Measurements from ENCODE around the gene LHX2. TPM values are rescaled to one million over a fixed set of nuclear protein-coding genes. Genes with fewer than 3 reads are reported as not detected.

LHX2 gene
- total RNA-seq, 3 donors from 2014 or later (not counting 1 experiment from before 2014, with no cell fraction given), result not detected

DNA sequence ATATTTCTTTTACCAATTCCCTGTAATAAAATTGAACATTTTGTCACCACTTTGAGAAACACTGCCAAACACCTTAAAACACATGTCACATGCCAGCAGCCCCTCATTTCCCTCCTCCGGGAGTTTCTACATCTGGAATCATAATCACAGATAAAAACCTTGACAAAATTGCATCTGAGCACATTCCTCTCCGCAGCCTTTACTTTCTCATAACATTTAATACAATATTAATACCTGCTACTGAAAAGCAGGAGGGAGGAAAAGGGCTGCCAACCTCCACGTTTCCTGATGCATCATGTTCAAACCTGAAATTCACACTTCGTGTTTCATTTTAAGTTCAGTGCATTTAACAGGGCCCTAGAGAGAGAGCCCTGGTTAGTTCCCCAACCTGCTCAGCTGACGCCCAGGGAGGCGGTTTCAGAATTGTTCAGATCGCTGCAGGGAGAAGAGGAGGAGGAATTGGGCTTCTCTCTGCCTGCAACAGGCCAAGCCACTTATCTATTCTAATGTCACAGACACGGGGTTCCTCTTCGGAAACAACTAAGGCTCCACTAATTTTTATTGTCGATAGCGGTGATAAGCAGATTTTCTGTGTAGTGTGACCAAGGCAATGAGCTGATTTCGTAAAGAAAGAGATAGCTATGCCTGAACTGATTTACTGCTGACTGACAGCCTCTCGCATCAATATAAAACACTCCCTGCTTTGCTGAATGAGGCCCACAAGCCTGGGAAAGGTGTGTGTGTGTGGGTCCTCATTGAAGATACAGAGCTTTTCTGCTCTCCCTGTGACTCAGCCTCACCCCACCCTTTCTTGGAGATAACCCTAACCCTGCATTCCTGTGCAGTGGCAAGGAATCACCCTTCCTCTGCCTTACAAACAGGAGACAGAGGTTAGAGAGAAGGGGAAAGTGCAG is 4.9 kb upstream of the LHX2 start:
- no peaks in the 10 kb centered on the region for H3K36me3 ChIP-seq (ENCODE audit: control insufficient read depth, insufficient read depth, low read length)
- no peaks in the 10 kb centered on the region for H3K9me3 ChIP-seq (ENCODE audit: control insufficient read depth, insufficient read depth, low read length)
- H3K27me3 ChIP-seq (ENCODE audit: control insufficient read depth, insufficient read depth, low read length), result peaks cover 68% of the 10 kb centered on the region
- no peaks in the 10 kb centered on the region for H3K9me3 Mint-ChIP-seq
- TF ChIP-seq CTCF (IDR thresholded peaks at IDR 0.05), result no peak
- intact Hi-C loops (cut with micrococcal nuclease), result no loop called here
- H3K27ac Mint-ChIP-seq, result no peak overlapping the region
- H3K36me3 Mint-ChIP-seq, result no peaks in the 10 kb centered on the region
- peaks cover 0 to 15% of the 10 kb centered on the region in 2 donors for H3K4me1 Mint-ChIP-seq
- DNase-seq, result no peak
- no peak overlapping the region for H3K4me3 ChIP-seq (ENCODE audit: low read length)
- peaks cover 23% of the 10 kb centered on the region for H3K4me1 ChIP-seq (ENCODE audit: control insufficient read depth, insufficient read depth, low read length)
- H3K27ac ChIP-seq (ENCODE audit: low read length), result no peak overlapping the region
- peaks cover 84 to 88% of the 10 kb centered on the region in 2 donors for H3K27me3 Mint-ChIP-seq (ENCODE audit: low read depth in 2 of 2)
- ATAC-seq, result no peak
- no peak overlapping the region for H3K4me3 Mint-ChIP-seq
- 5% methylated on average over 10 of the region's 13 CpGs for WGBS (ENCODE audit: insufficient coverage)

GRCh38 chr9:124007565-124008302 is 3.8 kb upstream of the LHX2 start:
- H3K4me3 Mint-ChIP-seq, result no peak overlapping the region
- intact Hi-C loops (cut with micrococcal nuclease), result no loop called here

GRCh38 chr9:124008303-124008693 is 3.3 kb upstream of the LHX2 start:
- TF ChIP-seq CTCF (IDR thresholded peaks at IDR 0.05), result no peak
- H3K4me3 Mint-ChIP-seq, result no peak overlapping the region
- no peak overlapping the region for H3K27ac ChIP-seq (ENCODE audit: low read length)
- DNase-seq, result no peak
- peaks cover 71 to 77% of the 10 kb centered on the region in 2 donors for H3K27me3 Mint-ChIP-seq (ENCODE audit: low read depth in 2 of 2)
- H3K36me3 ChIP-seq (ENCODE audit: control insufficient read depth, insufficient read depth, low read length), result no peaks in the 10 kb centered on the region
- no peaks in the 10 kb centered on the region for H3K9me3 Mint-ChIP-seq
- intact Hi-C loops (cut with micrococcal nuclease), result no loop called here
- H3K4me1 ChIP-seq (ENCODE audit: control insufficient read depth, insufficient read depth, low read length), result peaks cover 35% of the 10 kb centered on the region
- ATAC-seq, result peak in 1 of 3 donors; percentile 22
- no peaks in the 10 kb centered on the region for H3K36me3 Mint-ChIP-seq
- no peak overlapping the region for H3K4me3 ChIP-seq (ENCODE audit: low read length)
- 2% methylated on average over 38 of the region's 38 CpGs for WGBS (ENCODE audit: insufficient coverage)
- no peaks in the 10 kb centered on the region for H3K9me3 ChIP-seq (ENCODE audit: control insufficient read depth, insufficient read depth, low read length)
- peaks cover 65% of the 10 kb centered on the region for H3K27me3 ChIP-seq (ENCODE audit: control insufficient read depth, insufficient read depth, low read length)
- H3K4me1 Mint-ChIP-seq, result peaks cover 0 to 15% of the 10 kb centered on the region in 2 donors
- H3K27ac Mint-ChIP-seq, result no peak overlapping the region

More at GRCh38 chr9:124007565-124008302, 3.8 kb upstream of the LHX2 start:
- ATAC-seq (no peak), DNase-seq (no peak)
- no peaks in the 10 kb centered on the region for H3K36me3 ChIP-seq (ENCODE audit: control insufficient read depth, insufficient read depth, low read length)
- Mint-ChIP-seq H3K27me3 (ENCODE audit: low read depth in 2 of 2) (peaks cover 75 to 81% of the 10 kb centered on the region in 2 donors), H3K27ac (no peak overlapping the region), H3K4me1 (peaks cover 0 to 15% of the 10 kb centered on the region in 2 donors), H3K9me3 (no peaks in the 10 kb centered on the region), H3K36me3 (no peaks in the 10 kb centered on the region)
- 8% methylated on average over 23 of the region's 25 CpGs for WGBS (ENCODE audit: insufficient coverage)
- H3K4me1 ChIP-seq (ENCODE audit: control insufficient read depth, insufficient read depth, low read length), result peaks cover 29% of the 10 kb centered on the region
- H3K4me3 ChIP-seq (ENCODE audit: low read length), result no peak overlapping the region
- H3K27ac ChIP-seq (ENCODE audit: low read length), result no peak overlapping the region
- peaks cover 62% of the 10 kb centered on the region for H3K27me3 ChIP-seq (ENCODE audit: control insufficient read depth, insufficient read depth, low read length)
- H3K9me3 ChIP-seq (ENCODE audit: control insufficient read depth, insufficient read depth, low read length), result no peaks in the 10 kb centered on the region
- no peak for TF ChIP-seq CTCF (IDR thresholded peaks at IDR 0.05)
